ENCODE results near the gene FCHO1. TPM values are rescaled to one million over a fixed set of nuclear protein-coding genes. Genes with fewer than 3 reads are reported as not detected.

FCHO1 gene
- total RNA-seq, 2 experiments from 2014 or later, result 36.9 to 38.3 TPM

DNA sequence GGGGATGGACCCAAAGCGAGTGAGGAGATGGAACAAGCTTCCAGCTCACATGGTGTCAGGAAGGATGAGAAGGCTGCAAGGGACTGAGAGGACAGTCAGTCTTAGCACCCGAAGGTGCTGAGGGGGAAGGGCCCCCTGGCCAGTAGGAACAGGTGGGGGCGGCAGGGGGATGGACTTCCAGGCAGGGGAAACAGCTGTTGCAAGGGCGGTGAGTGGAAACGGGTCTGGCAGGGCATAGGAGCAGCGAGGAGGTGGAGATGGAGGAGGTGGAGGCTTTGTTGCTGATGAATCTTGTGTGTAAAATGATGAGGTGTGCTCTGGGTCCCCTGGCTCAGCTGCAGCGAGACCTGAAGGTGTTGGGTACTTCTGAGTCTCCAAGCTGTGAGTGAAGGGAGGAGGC lies 30.8 kb upstream of the FCHO1 start:
- H3K27ac Mint-ChIP-seq, result peak overlapping the region; percentile 59
- DNase-seq (peak; percentile 26), ATAC-seq (peak; percentile 5)

GRCh38 chr19:17721111-17721628 lies 30.1 kb upstream of the FCHO1 start:
- CTCF ChIA-PET, result interaction anchor here (0.8 to 1.8 kb wide), 4 partner anchors 54 to 138 kb away, joined by 3 to 5 read pairs (median 4); partner anchors contain the start of gene RPL18A
- H3K9me3 Mint-ChIP-seq, result no peaks in the 10 kb centered on the region
- H3K36me3 Mint-ChIP-seq (ENCODE audit: low read depth), result peaks cover 23% of the 10 kb centered on the region
- H3K27me3 Mint-ChIP-seq, result no peaks in the 10 kb centered on the region
- TF ChIP-seq, protein P1, sequence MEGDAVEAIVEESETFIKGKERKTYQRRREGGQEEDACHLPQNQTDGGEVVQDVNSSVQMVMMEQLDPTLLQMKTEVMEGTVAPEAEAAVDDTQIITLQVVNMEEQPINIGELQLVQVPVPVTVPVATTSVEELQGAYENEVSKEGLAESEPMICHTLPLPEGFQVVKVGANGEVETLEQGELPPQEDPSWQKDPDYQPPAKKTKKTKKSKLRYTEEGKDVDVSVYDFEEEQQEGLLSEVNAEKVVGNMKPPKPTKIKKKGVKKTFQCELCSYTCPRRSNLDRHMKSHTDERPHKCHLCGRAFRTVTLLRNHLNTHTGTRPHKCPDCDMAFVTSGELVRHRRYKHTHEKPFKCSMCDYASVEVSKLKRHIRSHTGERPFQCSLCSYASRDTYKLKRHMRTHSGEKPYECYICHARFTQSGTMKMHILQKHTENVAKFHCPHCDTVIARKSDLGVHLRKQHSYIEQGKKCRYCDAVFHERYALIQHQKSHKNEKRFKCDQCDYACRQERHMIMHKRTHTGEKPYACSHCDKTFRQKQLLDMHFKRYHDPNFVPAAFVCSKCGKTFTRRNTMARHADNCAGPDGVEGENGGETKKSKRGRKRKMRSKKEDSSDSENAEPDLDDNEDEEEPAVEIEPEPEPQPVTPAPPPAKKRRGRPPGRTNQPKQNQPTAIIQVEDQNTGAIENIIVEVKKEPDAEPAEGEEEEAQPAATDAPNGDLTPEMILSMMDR (IDR thresholded peaks at IDR 0.05), result no peak
- DNase-seq, result no peak
- POLR2A ChIA-PET, result interaction anchor here (0.8 to 1.9 kb wide), 4 partner anchors 14 to 40 kb away, joined by 3 to 6 read pairs (median 5); no protein-coding TSS in a partner anchor
- ATAC-seq, result no peak
- H3K4me1 Mint-ChIP-seq (ENCODE audit: low read depth), result peaks cover 33% of the 10 kb centered on the region
- peak overlapping the region; percentile 73 for H3K27ac Mint-ChIP-seq
- intact Hi-C loops (cut with micrococcal nuclease), result no loop called here
- peak overlapping the region; percentile 82 for H3K4me3 Mint-ChIP-seq

More for the DNA sequence above, 30.8 kb upstream of the FCHO1 start:
- H3K9me3 Mint-ChIP-seq, result no peaks in the 10 kb centered on the region
- ChIA-PET POLR2A (interaction anchor here (0.6 to 2.3 kb wide), 8 partner anchors 14 to 163 kb away, joined by 3 to 6 read pairs (median 4); no protein-coding TSS in a partner anchor), CTCF (interaction anchor here (0.8 to 1.5 kb wide), 6 partner anchors 11 to 218 kb away, joined by 3 to 4 read pairs (median 3); partner anchors contain the start of gene RPL18A)
- H3K36me3 Mint-ChIP-seq (ENCODE audit: low read depth), result peaks cover 21% of the 10 kb centered on the region
- peaks cover 33% of the 10 kb centered on the region for H3K4me1 Mint-ChIP-seq (ENCODE audit: low read depth)
- no peaks in the 10 kb centered on the region for H3K27me3 Mint-ChIP-seq
- H3K4me3 Mint-ChIP-seq, result peak overlapping the region; percentile 82
- intact Hi-C loops (cut with micrococcal nuclease), result no loop called here
- TF ChIP-seq, protein P1 (IDR thresholded peaks at IDR 0.05), result no peak

DNA sequence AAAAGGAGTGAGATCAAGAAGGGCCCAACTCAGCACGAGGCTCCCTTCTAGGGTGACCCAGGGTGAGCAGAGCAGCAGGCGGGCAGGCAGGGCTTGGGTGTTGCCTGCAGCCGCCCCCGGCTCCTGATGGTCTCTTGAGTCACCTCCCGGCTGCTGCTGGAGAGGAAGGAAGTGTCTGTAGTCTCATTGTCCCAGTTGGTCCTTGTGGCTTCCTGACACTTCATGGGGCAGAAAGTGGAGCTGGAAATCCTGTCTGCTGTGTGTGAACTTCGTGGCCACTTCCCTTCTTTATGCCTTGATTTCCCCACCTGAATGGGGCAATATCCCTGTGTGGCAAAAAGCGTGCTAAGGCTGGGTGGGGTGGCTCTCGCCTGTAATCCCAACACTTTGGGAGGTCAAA lies 29.5 kb upstream of the FCHO1 start:
- Mint-ChIP-seq H3K4me3 (peak overlapping the region; percentile 82), H3K9me3 (no peaks in the 10 kb centered on the region), H3K27ac (peak overlapping the region; percentile 73), H3K4me1 (ENCODE audit: low read depth) (peaks cover 33% of the 10 kb centered on the region), H3K27me3 (no peaks in the 10 kb centered on the region), H3K36me3 (ENCODE audit: low read depth) (peaks cover 23% of the 10 kb centered on the region)
- ChIA-PET POLR2A (no interaction called here), CTCF (interaction anchor here (1.3 to 1.8 kb wide), 4 partner anchors 18 to 116 kb away, joined by 4 to 5 read pairs (median 4); no protein-coding TSS in a partner anchor)
- ATAC-seq (no peak), DNase-seq (peak; percentile 9)
- TF ChIP-seq, protein P1 (IDR thresholded peaks at IDR 0.05), result no peak
- intact Hi-C loops (cut with micrococcal nuclease), result no loop called here

DNA sequence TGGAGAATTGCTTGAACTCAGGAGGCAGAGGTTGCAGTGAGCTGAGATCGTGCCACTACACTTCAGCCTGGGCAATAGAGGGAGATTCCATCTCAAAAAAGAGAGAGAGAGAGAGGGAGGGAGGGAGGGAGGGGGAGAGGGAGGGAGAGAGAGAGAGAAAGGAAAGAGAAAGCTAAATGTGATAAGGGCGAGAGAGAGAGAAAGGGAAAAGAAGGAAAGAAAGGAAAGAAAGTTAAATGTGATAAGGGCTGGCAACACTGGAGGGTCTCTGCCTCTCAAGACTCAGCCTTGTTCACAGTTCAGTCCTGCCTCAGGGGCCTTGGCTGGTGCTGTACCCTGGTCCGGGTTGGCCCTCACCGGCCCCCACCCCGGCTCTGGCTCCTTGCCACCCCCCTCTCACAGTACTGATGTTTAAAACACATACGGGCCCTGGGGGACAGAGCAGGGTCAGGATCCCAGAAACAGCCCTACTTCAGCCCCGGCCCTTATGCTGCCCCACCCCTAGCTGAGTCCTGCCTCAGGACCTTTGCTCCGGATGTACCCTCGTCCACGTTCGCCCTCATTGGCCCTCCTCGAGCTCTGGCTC lies 28.5 kb upstream of the FCHO1 start:
- TF ChIP-seq, protein P1 (IDR thresholded peaks at IDR 0.05), result no peak
- Mint-ChIP-seq H3K27me3 (no peaks in the 10 kb centered on the region), H3K9me3 (no peaks in the 10 kb centered on the region), H3K4me1 (ENCODE audit: low read depth) (peaks cover 29% of the 10 kb centered on the region), H3K36me3 (ENCODE audit: low read depth) (peaks cover 23% of the 10 kb centered on the region), H3K4me3 (no peak overlapping the region), H3K27ac (no peak overlapping the region)
- intact Hi-C loops (cut with micrococcal nuclease), result no loop called here
- ChIA-PET POLR2A (no interaction called here), CTCF (interaction anchor here (1.3 to 1.8 kb wide), 4 partner anchors 18 to 117 kb away, joined by 4 to 5 read pairs (median 4); no protein-coding TSS in a partner anchor)
- ATAC-seq (no peak), DNase-seq (no peak)

DNA sequence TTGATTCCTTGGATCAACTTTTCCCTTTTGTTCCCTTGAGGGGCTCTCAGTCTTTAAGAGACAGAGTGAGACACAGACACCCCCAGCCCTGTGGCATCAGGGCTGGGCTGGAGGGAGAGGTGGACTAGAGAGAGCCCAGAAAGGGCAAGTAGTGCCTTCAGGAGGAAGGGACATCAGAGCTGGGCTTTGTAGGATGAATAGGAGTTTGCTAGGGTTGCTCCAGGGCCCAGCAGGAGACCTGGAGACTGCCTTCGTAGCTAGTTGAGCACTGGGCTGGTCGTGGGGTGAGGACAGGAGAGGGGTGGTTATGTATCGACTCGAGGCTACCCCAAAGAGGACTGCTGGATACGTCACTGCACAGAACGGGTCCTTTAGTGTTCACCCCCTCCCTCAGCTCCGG lies 26.6 kb upstream of the FCHO1 start:
- intact Hi-C loops (cut with micrococcal nuclease), result no loop called here
- TF ChIP-seq, protein P1 (IDR thresholded peaks at IDR 0.05), result no peak
- POLR2A ChIA-PET, result interaction anchor here (1.2 kb wide), 1 partner anchor 8 kb away, joined by 4 read pairs; no protein-coding TSS in a partner anchor
- peaks cover 31% of the 10 kb centered on the region for H3K36me3 Mint-ChIP-seq (ENCODE audit: low read depth)
- peaks cover 22% of the 10 kb centered on the region for H3K4me1 Mint-ChIP-seq (ENCODE audit: low read depth)
- H3K4me3 Mint-ChIP-seq, result no peak overlapping the region
- H3K27ac Mint-ChIP-seq, result no peak overlapping the region
- no peak for ATAC-seq
- CTCF ChIA-PET, result interaction anchor here (0.8 to 2.0 kb wide), 4 partner anchors 8 to 59 kb away, joined by 3 to 4 read pairs (median 4); no protein-coding TSS in a partner anchor
- DNase-seq, result no peak
- H3K27me3 Mint-ChIP-seq, result no peaks in the 10 kb centered on the region
- H3K9me3 Mint-ChIP-seq, result no peaks in the 10 kb centered on the region

All from activated CD8-positive, alpha-beta T cell treated with anti-CD3 and anti-CD28 coated beads for 36 hours (primary cell).